ENCODE data around the gene RALGPS2. TPM values are rescaled to one million over a fixed set of nuclear protein-coding genes. Genes with fewer than 3 reads are reported as not detected.

RALGPS2 gene, protein sequence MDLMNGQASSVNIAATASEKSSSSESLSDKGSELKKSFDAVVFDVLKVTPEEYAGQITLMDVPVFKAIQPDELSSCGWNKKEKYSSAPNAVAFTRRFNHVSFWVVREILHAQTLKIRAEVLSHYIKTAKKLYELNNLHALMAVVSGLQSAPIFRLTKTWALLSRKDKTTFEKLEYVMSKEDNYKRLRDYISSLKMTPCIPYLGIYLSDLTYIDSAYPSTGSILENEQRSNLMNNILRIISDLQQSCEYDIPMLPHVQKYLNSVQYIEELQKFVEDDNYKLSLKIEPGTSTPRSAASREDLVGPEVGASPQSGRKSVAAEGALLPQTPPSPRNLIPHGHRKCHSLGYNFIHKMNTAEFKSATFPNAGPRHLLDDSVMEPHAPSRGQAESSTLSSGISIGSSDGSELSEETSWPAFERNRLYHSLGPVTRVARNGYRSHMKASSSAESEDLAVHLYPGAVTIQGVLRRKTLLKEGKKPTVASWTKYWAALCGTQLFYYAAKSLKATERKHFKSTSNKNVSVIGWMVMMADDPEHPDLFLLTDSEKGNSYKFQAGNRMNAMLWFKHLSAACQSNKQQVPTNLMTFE
- total RNA-seq, result 1 to 10 TPM; 5.3 to 7.3 TPM

DNA sequence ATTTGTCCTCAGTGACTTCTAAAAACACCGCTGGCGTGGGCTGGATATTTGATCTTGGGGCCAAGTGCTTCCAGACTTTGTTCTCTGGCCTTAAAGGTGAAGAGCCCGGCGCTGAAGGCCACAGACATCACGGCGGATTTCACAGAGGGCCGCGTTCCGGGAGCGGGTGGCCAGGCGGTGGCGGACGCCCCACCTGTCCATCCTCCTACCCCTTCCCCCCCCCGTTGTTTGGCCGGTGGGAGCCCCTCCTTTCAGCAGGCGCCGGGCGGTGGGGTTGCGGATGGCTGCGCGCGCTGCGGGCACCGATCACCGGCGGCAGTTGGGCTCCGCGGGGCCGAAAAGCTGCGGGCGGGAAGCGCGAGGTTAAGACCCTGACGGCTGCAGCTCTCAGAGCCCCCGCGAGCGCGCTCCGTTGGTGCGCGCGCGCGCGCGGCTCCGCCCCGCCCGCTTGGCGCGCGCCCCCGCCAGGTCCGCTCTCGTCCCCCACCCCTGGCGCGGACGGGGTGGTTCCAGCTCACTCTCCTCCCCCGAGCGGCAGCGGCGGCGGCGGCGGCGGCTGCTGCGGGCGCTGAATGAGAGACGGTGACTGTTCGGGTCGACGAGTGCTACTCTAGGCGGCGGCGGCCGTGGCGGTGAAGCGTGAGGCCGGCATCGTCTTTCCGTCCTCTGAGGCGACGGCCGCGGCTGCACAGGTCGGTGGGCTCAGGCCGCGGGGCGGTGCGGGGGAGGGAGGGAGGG lies at the start of gene RALGPS2:
TSS of gene RALGPS2 (plus strand) at position 517 of the 738 bp plus-strand sequence. CDS start 51,521 bp downstream, outside the sequence.

DNA sequence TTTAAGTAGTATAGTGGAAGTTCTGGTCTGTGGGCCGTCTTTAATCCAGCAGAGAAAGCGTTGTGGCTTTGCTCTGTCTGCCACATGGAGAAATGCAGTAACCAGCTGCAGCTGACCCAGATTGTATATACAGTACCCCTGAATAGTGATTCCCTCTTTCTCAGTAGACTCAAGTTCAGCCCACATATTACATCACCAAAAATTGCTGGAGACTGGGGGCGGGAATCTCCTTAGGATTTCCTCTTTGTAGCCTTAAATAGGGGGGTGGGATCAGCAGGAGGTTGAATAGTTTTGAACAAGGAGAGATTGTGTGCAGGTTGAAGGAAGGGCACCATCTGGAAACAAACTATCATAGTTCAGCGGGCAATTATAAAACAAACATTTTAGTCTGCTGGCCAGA lies 145.9 kb downstream of the RALGPS2 start, which contains the start of gene ANGPTL1:
TSS of gene ANGPTL1 (minus strand) at position 134 of the 400 bp plus-strand sequence. CDS start 5,301 bp downstream, outside the sequence.

Small RNAs within 50 kb of the gene (microRNA-seq; reads per million reads assigned to microRNA genes)
- not detected for gene MIR4424 (ENCODE audit: borderline microRNAs expressed, borderline replicate concordance)

Other genes starting within 250 kb of the RALGPS2 start
- gene CLEC20A, start 228.3 kb upstream of the RALGPS2 start, total RNA-seq, result not detected
- gene TEX35, start 212.1 kb upstream of the RALGPS2 start, total RNA-seq, result not detected
- gene ANGPTL1, start 145.8 kb downstream of the RALGPS2 start, total RNA-seq, result not detected